ENCODE measurements around the gene KCNJ12.

Gene KCNJ12

DNA sequence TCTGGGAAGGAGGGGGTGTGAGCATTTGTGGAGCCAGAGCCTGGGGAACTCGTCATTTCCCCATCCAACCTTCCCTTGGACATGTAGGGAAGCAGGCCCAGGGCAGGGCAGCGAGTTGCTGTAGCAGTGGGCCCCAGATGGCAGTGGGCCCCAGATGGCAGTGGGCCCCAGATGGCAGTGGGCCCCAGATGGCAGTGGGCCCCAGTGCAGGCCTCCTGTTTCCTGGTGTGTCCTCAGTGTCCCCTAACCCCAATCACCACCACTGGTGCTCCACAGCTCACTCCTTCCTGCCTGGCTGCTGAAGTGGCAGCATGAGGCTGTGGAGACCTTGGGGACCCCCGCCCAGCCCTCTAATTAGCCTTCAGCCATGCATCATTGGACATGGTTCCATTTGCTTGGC lies 4.5 kb downstream of the KCNJ12 start:
- no peaks in the 10 kb centered on the region for H4K20me1 ChIP-seq (ENCODE audit: insufficient read depth, low read length)
- no peaks in the 10 kb centered on the region for H3K79me2 ChIP-seq (ENCODE audit: insufficient read depth, low read length)
- H3K4me2 ChIP-seq (ENCODE audit: insufficient read depth, low read length) = no peak overlapping the region
- no peaks in the 10 kb centered on the region for H3K4me1 ChIP-seq (ENCODE audit: insufficient read depth, low read length)
- no peak overlapping the region for H3K9ac ChIP-seq (ENCODE audit: low read depth, low read length)
- no peaks in the 10 kb centered on the region for H3K27me3 ChIP-seq (ENCODE audit: insufficient read depth, low read length, poor library complexity)
- no peaks in the 10 kb centered on the region for H3K36me3 ChIP-seq (ENCODE audit: insufficient read depth, low read length)
- no peaks in the 10 kb centered on the region for H3K9me3 ChIP-seq (ENCODE audit: insufficient read depth, low read length, severe bottlenecking)
- ATAC-seq (ENCODE audit: insufficient read depth, low read depth) (no peak), DNase-seq (no peak)
- no peak overlapping the region for H3K4me3 ChIP-seq (ENCODE audit: low read depth in 1 of 2, low read length in 2 of 2)
- no peak overlapping the region for H3K27ac ChIP-seq (ENCODE audit: low read length)
- no peak for TF ChIP-seq EZH2 (IDR thresholded peaks at IDR 0.05; ENCODE audit: borderline replicate concordance, low read depth, low read length, severe bottlenecking)
- TF ChIP-seq, protein P1, sequence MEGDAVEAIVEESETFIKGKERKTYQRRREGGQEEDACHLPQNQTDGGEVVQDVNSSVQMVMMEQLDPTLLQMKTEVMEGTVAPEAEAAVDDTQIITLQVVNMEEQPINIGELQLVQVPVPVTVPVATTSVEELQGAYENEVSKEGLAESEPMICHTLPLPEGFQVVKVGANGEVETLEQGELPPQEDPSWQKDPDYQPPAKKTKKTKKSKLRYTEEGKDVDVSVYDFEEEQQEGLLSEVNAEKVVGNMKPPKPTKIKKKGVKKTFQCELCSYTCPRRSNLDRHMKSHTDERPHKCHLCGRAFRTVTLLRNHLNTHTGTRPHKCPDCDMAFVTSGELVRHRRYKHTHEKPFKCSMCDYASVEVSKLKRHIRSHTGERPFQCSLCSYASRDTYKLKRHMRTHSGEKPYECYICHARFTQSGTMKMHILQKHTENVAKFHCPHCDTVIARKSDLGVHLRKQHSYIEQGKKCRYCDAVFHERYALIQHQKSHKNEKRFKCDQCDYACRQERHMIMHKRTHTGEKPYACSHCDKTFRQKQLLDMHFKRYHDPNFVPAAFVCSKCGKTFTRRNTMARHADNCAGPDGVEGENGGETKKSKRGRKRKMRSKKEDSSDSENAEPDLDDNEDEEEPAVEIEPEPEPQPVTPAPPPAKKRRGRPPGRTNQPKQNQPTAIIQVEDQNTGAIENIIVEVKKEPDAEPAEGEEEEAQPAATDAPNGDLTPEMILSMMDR (IDR thresholded peaks at IDR 0.05; ENCODE audit: borderline replicate concordance, extremely low read depth, low read length, poor library complexity, severe bottlenecking) = no peak
- H2AFZ ChIP-seq (ENCODE audit: low read depth, low read length) = no peak overlapping the region

- no peaks in the 10 kb centered on the region for H3K27me3 ChIP-seq (ENCODE audit: insufficient read depth, low read length, poor library complexity)
- ATAC-seq (ENCODE audit: insufficient read depth, low read depth) (no peak), DNase-seq (no peak)
- H2AFZ ChIP-seq (ENCODE audit: low read depth, low read length) = no peak overlapping the region
- no peak overlapping the region for H3K9ac ChIP-seq (ENCODE audit: low read depth, low read length)
- TF ChIP-seq, protein P1 (IDR thresholded peaks at IDR 0.05; ENCODE audit: borderline replicate concordance, extremely low read depth, low read length, poor library complexity, severe bottlenecking) = no peak
- TF ChIP-seq EZH2 (IDR thresholded peaks at IDR 0.05; ENCODE audit: borderline replicate concordance, low read depth, low read length, severe bottlenecking) = no peak
- no peaks in the 10 kb centered on the region for H3K79me2 ChIP-seq (ENCODE audit: insufficient read depth, low read length)
- H3K4me2 ChIP-seq (ENCODE audit: insufficient read depth, low read length) = no peak overlapping the region
- no peaks in the 10 kb centered on the region for H3K36me3 ChIP-seq (ENCODE audit: insufficient read depth, low read length)
- no peak overlapping the region for H3K27ac ChIP-seq (ENCODE audit: low read length)
- H4K20me1 ChIP-seq (ENCODE audit: insufficient read depth, low read length) = no peaks in the 10 kb centered on the region
- H3K9me3 ChIP-seq (ENCODE audit: insufficient read depth, low read length, severe bottlenecking) = no peaks in the 10 kb centered on the region
- H3K4me1 ChIP-seq (ENCODE audit: insufficient read depth, low read length) = no peaks in the 10 kb centered on the region
- no peak overlapping the region for H3K4me3 ChIP-seq (ENCODE audit: low read depth in 1 of 2, low read length in 2 of 2)
These were observed 5.0 kb downstream of the KCNJ12 start for GRCh38 chr17:21381076-21381706.

- Histone ChIP-seq H3K9me3 (ENCODE audit: insufficient read depth, low read length, severe bottlenecking) (no peaks in the 10 kb centered on the region), H3K4me3 (ENCODE audit: low read depth in 1 of 2, low read length in 2 of 2) (no peak overlapping the region), H3K27ac (ENCODE audit: low read length) (no peak overlapping the region), H3K9ac (ENCODE audit: low read depth, low read length) (no peak overlapping the region), H3K4me2 (ENCODE audit: insufficient read depth, low read length) (no peak overlapping the region), H3K36me3 (ENCODE audit: insufficient read depth, low read length) (no peaks in the 10 kb centered on the region), H3K4me1 (ENCODE audit: insufficient read depth, low read length) (no peaks in the 10 kb centered on the region), H2AFZ (ENCODE audit: low read depth, low read length) (no peak overlapping the region), H3K79me2 (ENCODE audit: insufficient read depth, low read length) (no peaks in the 10 kb centered on the region), H3K27me3 (ENCODE audit: insufficient read depth, low read length, poor library complexity) (no peaks in the 10 kb centered on the region), H4K20me1 (ENCODE audit: insufficient read depth, low read length) (no peaks in the 10 kb centered on the region)
- no peak for DNase-seq
- TF ChIP-seq EZH2 (IDR thresholded peaks at IDR 0.05; ENCODE audit: borderline replicate concordance, low read depth, low read length, severe bottlenecking) = no peak
- TF ChIP-seq, protein P1 (IDR thresholded peaks at IDR 0.05; ENCODE audit: borderline replicate concordance, extremely low read depth, low read length, poor library complexity, severe bottlenecking) = no peak
- no peak for ATAC-seq (ENCODE audit: insufficient read depth, low read depth)
These were observed 6.7 kb downstream of the KCNJ12 start for GRCh38 chr17:21382560-21383495.
